Measurements from ENCODE around the gene RPAP2.

RPAP2 gene

GRCh38 chr1:92340154-92340553 lies 41.3 kb downstream of the RPAP2 start:
- DNase-seq (ENCODE audit: low read depth) = no peak
- H3K4me3 ChIP-seq (ENCODE audit: low read depth, low read length) = no peak overlapping the region
- in situ Hi-C loops (cut with HindIII; ENCODE audit: low sequenced_read_pairs) = no loop called here
- no peak for TF ChIP-seq CTCF (IDR thresholded peaks at IDR 0.05; ENCODE audit: low read depth, low read length, missing control alignments)

GRCh38 chr1:92342401-92342800 lies 43.5 kb downstream of the RPAP2 start:
- TF ChIP-seq CTCF (IDR thresholded peaks at IDR 0.05; ENCODE audit: low read depth, low read length, missing control alignments) = no peak
- DNase-seq (ENCODE audit: low read depth) = no peak
- in situ Hi-C loops (cut with HindIII; ENCODE audit: low sequenced_read_pairs) = no loop called here
- H3K4me3 ChIP-seq (ENCODE audit: low read depth, low read length) = no peak overlapping the region

GRCh38 chr1:92343061-92343460 lies 44.2 kb downstream of the RPAP2 start:
- in situ Hi-C loops (cut with HindIII; ENCODE audit: low sequenced_read_pairs) = no loop called here
- TF ChIP-seq CTCF (IDR thresholded peaks at IDR 0.05; ENCODE audit: low read depth, low read length, missing control alignments) = no peak
- H3K4me3 ChIP-seq (ENCODE audit: low read depth, low read length) = no peak overlapping the region
- no peak for DNase-seq (ENCODE audit: low read depth)

GRCh38 chr1:92346866-92347640 lies 48.2 kb downstream of the RPAP2 start:
- no peak for DNase-seq (ENCODE audit: low read depth)
- no peak overlapping the region for H3K4me3 ChIP-seq (ENCODE audit: low read depth, low read length)
- in situ Hi-C loops (cut with HindIII; ENCODE audit: low sequenced_read_pairs) = no loop called here
- no peak for TF ChIP-seq CTCF (IDR thresholded peaks at IDR 0.05; ENCODE audit: low read depth, low read length, missing control alignments)

- TF ChIP-seq CTCF (IDR thresholded peaks at IDR 0.05; ENCODE audit: low read depth, low read length, missing control alignments) = no peak
- H3K4me3 ChIP-seq (ENCODE audit: low read depth, low read length) = no peak overlapping the region
- in situ Hi-C loops (cut with HindIII; ENCODE audit: low sequenced_read_pairs) = loop anchor here (5.0 kb wide), 1 partner anchor 64 kb away; no protein-coding TSS in a partner anchor
- no peak for DNase-seq (ENCODE audit: low read depth)
Observed at GRCh38 chr1:92352856-92353255, 54.0 kb downstream of the RPAP2 start.

- in situ Hi-C loops (cut with HindIII; ENCODE audit: low sequenced_read_pairs) = loop anchor here (5.0 kb wide), 1 partner anchor 63 kb away; no protein-coding TSS in a partner anchor
- no peak for TF ChIP-seq CTCF (IDR thresholded peaks at IDR 0.05; ENCODE audit: low read depth, low read length, missing control alignments)
- DNase-seq (ENCODE audit: low read depth) = no peak
- no peak overlapping the region for H3K4me3 ChIP-seq (ENCODE audit: low read depth, low read length)
Observed at GRCh38 chr1:92354259-92354658, 55.4 kb downstream of the RPAP2 start.
